ENCODE data around the gene KRTAP10-4.
"Not testable (repeated sequence)": the region's sequence is repeated elsewhere in the genome, so short reads cannot be mapped to it uniquely, and the experiment has no call there.

Gene KRTAP10-4

DNA sequence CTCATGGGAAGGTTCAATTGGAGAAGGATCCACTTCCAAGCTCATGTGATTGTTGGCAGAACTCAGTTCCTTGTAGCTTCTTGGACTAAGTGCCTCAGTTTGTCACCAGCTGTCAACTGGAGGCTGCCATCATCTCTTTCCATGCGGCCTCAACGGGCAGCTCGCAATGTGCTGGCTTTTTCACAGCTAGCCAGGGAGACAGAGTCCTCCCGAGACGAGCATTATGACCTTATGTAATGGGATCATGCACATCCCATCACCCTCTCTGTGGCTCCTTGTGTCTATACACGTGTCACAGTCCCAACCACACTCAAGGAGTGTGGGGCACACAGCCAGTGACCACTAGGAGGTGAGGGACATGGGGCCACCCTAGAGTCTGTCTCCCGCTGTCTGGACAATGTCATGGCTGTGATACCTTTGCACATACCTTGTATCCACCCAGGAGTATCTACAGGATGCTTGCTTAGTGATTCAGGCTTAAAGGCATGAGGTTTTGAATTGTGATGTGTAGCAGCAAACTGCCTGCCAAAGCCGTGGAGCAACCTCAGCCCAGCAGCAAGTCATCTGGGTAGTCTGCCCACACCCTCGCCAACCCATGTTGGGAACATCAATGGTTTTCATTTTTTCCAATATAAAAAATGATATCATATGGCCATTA is 22.7 kb downstream of the KRTAP10-4 start:
- TF ChIP-seq, protein P1, sequence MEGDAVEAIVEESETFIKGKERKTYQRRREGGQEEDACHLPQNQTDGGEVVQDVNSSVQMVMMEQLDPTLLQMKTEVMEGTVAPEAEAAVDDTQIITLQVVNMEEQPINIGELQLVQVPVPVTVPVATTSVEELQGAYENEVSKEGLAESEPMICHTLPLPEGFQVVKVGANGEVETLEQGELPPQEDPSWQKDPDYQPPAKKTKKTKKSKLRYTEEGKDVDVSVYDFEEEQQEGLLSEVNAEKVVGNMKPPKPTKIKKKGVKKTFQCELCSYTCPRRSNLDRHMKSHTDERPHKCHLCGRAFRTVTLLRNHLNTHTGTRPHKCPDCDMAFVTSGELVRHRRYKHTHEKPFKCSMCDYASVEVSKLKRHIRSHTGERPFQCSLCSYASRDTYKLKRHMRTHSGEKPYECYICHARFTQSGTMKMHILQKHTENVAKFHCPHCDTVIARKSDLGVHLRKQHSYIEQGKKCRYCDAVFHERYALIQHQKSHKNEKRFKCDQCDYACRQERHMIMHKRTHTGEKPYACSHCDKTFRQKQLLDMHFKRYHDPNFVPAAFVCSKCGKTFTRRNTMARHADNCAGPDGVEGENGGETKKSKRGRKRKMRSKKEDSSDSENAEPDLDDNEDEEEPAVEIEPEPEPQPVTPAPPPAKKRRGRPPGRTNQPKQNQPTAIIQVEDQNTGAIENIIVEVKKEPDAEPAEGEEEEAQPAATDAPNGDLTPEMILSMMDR (IDR thresholded peaks at IDR 0.05; ENCODE audit: low read depth, low read length, poor library complexity, severe bottlenecking), result no peak
- TF ChIP-seq EZH2phosphoT487 (IDR thresholded peaks at IDR 0.05; ENCODE audit: borderline replicate concordance, low read length), result no peak
- no peaks in the 10 kb centered on the region for H3F3A ChIP-seq (ENCODE audit: control insufficient read depth, insufficient read depth)
- H3K27ac ChIP-seq (ENCODE audit: low read depth, low read length), result no peak overlapping the region
- H3K4me2 ChIP-seq (ENCODE audit: low read length), result no peak overlapping the region
- 0 out of 2 replicates have a peak, but pooled peaks cover 3% of the 10 kb centered on the region for H3K27me3 ChIP-seq (ENCODE audit: control insufficient read depth, low read length)
- no peak overlapping the region for H3K4me3 ChIP-seq (ENCODE audit: low read length)
- no peaks in the 10 kb centered on the region for H3K36me3 ChIP-seq (ENCODE audit: control insufficient read depth, low read length)
- no peaks in the 10 kb centered on the region for H3K9me2 ChIP-seq (replicated peaks; ENCODE audit: control insufficient read depth, low read length)
- no peaks in the 10 kb centered on the region for H3K79me2 ChIP-seq (ENCODE audit: control insufficient read depth, low read length)
- no peaks in the 10 kb centered on the region for H3K4me1 ChIP-seq (ENCODE audit: control insufficient read depth, low read length)
- no peaks in the 10 kb centered on the region for H4K20me1 ChIP-seq (ENCODE audit: control insufficient read depth, insufficient read depth, low read depth, low read length)
- H3K9me3 ChIP-seq (ENCODE audit: control insufficient read depth, insufficient read depth, low read length), result no peaks in the 10 kb centered on the region

DNA sequence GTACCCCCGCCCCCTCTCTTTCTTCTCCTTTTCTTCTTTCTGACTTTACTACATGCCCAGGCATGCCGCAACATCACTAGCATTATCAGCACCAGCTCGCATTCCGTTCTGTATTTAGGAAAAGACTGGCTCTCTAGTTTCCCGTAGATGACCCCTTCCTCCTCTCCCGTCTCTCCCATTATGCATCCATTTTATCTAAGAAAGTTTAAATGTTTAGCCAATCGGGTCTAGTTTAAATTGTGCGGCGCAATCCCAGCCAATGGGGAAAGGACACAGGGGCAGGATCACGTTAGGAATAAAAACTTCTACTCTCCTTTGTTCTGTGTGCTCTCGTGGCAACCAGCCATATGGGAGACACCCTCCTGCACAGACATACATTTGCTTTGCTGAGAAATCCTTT is 24.5 kb downstream of the KRTAP10-4 start:
- Histone ChIP-seq H3K27ac (ENCODE audit: low read depth, low read length) (no peak overlapping the region), H3K4me2 (ENCODE audit: low read length) (no peak overlapping the region), H3K27me3 (ENCODE audit: control insufficient read depth, low read length) (0 out of 2 replicates have a peak, but pooled peaks cover 3% of the 10 kb centered on the region), H4K20me1 (ENCODE audit: control insufficient read depth, insufficient read depth, low read depth, low read length) (no peaks in the 10 kb centered on the region), H3F3A (ENCODE audit: control insufficient read depth, insufficient read depth) (no peaks in the 10 kb centered on the region), H3K36me3 (ENCODE audit: control insufficient read depth, low read length) (no peaks in the 10 kb centered on the region), H3K79me2 (ENCODE audit: control insufficient read depth, low read length) (no peaks in the 10 kb centered on the region), H3K9me2 (replicated peaks; ENCODE audit: control insufficient read depth, low read length) (no peaks in the 10 kb centered on the region), H3K9me3 (ENCODE audit: control insufficient read depth, insufficient read depth, low read length) (no peaks in the 10 kb centered on the region), H3K4me3 (ENCODE audit: low read length) (no peak overlapping the region), H3K4me1 (ENCODE audit: control insufficient read depth, low read length) (no peaks in the 10 kb centered on the region)
- no peak for TF ChIP-seq EZH2phosphoT487 (IDR thresholded peaks at IDR 0.05; ENCODE audit: borderline replicate concordance, low read length)
- TF ChIP-seq, protein P1 (IDR thresholded peaks at IDR 0.05; ENCODE audit: low read depth, low read length, poor library complexity, severe bottlenecking), result no peak

DNA sequence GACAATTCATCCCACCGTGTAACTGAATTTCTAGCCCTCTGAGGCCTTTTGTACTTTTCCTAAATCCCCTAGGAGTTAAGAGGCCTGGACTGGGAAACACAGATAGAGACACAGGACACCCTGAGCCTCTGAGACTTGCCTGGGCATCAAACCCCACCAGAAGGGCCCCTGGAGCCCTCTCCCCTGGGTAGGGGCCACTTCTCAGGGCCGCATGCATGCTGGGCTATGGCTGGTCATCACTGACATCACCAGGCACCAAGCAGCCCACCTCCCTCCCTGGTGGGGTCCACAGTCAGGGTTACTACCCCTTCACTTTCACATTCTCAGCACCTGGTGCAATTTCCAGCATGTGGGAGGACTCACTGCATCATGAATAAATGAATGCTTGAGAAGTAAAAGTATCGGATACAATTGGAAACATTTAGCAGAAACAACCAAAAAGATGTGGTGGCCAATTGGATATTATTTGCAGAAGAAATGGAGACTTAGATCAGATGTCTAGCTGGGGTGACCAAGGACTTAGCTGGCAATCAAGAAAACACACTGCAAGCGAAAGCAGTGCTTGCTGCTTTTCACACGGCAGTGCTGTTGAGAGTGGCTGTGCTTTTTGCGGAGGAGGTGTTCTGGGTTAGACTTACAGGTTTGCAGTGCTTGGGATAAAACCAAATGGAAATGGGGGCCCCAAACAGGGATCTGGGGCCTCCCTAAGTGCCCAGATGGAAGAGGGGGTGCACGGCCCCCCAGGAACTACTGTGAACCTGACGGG is 25.9 kb downstream of the KRTAP10-4 start:
- H3K4me2 ChIP-seq (ENCODE audit: low read length), result no peak overlapping the region
- H3F3A ChIP-seq (ENCODE audit: control insufficient read depth, insufficient read depth), result no peaks in the 10 kb centered on the region
- H3K79me2 ChIP-seq (ENCODE audit: control insufficient read depth, low read length), result no peaks in the 10 kb centered on the region
- H3K27me3 ChIP-seq (ENCODE audit: control insufficient read depth, low read length), result 0 out of 2 replicates have a peak, but pooled peaks cover 3% of the 10 kb centered on the region
- H3K4me3 ChIP-seq (ENCODE audit: low read length), result no peak overlapping the region
- H3K36me3 ChIP-seq (ENCODE audit: control insufficient read depth, low read length), result no peaks in the 10 kb centered on the region
- no peak overlapping the region for H3K27ac ChIP-seq (ENCODE audit: low read depth, low read length)
- no peaks in the 10 kb centered on the region for H4K20me1 ChIP-seq (ENCODE audit: control insufficient read depth, insufficient read depth, low read depth, low read length)
- H3K9me2 ChIP-seq (replicated peaks; ENCODE audit: control insufficient read depth, low read length), result no peaks in the 10 kb centered on the region
- H3K4me1 ChIP-seq (ENCODE audit: control insufficient read depth, low read length), result no peaks in the 10 kb centered on the region
- H3K9me3 ChIP-seq (ENCODE audit: control insufficient read depth, insufficient read depth, low read length), result no peaks in the 10 kb centered on the region
- TF ChIP-seq EZH2phosphoT487 (IDR thresholded peaks at IDR 0.05; ENCODE audit: borderline replicate concordance, low read length), result no peak
- TF ChIP-seq, protein P1 (IDR thresholded peaks at IDR 0.05; ENCODE audit: low read depth, low read length, poor library complexity, severe bottlenecking), result no peak

DNA sequence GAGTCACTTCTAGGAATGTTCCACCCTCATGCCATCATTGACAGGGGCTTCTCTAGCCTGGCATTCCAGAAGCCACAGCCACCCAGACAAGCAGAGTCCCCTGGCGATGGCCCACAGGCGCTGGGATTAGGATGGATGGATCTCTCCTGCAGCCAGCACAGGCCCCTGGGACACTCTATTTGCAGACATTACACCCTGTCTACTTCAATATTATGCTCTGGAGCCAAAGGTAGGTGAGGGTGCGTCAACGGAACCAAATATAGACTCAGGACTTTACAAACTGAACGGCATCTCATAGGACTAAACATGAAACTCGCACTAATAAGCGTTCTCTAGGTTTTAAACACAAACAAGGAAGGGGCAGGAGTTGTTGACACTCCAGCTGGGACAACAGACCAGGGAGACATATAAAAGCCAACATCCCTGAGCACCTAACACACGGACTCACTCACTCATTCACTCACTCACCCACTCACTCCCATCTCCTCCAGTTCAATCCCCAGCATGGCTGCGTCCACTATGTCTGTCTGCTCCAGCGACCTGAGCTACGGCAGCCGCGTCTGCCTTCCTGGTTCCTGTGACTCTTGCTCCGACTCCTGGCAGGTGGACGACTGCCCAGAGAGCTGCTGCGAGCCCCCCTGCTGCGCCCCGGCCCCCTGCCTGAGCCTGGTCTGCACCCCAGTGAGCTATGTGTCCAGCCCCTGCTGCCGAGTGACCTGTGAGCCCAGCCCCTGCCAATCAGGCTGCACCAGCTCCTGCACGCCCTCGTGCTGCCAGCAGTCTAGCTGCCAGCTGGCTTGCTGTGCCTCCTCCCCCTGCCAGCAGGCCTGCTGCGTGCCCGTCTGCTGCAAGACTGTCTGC is 26.8 kb downstream of the KRTAP10-4 start, which contains the start of gene KRTAP10-7:
KRTAP10-7 (plus strand) TSS at position 480 of the 861 bp plus-strand sequence; CDS start at position 505, 25 bp downstream.
- H3K9me2 ChIP-seq (replicated peaks; ENCODE audit: control insufficient read depth, low read length); H3F3A ChIP-seq (ENCODE audit: control insufficient read depth, insufficient read depth); H3K4me3 ChIP-seq (ENCODE audit: low read length); H3K36me3 ChIP-seq (ENCODE audit: control insufficient read depth, low read length); H3K4me2 ChIP-seq (ENCODE audit: low read length); H3K27ac ChIP-seq (ENCODE audit: low read depth, low read length); H3K4me1 ChIP-seq (ENCODE audit: control insufficient read depth, low read length); H3K27me3 ChIP-seq (ENCODE audit: control insufficient read depth, low read length); H3K9me3 ChIP-seq (ENCODE audit: control insufficient read depth, insufficient read depth, low read length); H3K79me2 ChIP-seq (ENCODE audit: control insufficient read depth, low read length); H4K20me1 ChIP-seq (ENCODE audit: control insufficient read depth, insufficient read depth, low read depth, low read length): not testable (repeated sequence)

DNA sequence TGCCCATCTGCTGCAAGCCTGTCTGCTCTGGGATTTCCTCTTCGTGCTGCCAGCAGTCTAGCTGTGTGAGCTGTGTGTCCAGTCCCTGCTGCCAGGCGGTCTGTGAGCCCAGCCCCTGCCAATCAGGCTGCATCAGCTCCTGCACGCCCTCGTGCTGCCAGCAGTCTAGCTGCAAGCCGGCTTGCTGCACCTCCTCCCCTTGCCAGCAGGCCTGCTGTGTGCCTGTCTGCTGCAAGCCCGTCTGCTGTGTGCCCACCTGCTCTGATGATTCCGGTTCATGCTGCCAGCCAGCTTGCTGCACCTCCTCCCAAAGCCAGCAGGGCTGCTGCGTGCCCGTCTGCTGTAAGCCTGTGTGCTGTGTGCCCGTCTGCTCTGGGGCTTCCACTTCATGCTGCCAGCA is 27.6 kb downstream of the KRTAP10-4 start:
- H4K20me1 ChIP-seq (ENCODE audit: control insufficient read depth, insufficient read depth, low read depth, low read length); H3K36me3 ChIP-seq (ENCODE audit: control insufficient read depth, low read length); H3K27me3 ChIP-seq (ENCODE audit: control insufficient read depth, low read length); H3K79me2 ChIP-seq (ENCODE audit: control insufficient read depth, low read length); H3F3A ChIP-seq (ENCODE audit: control insufficient read depth, insufficient read depth); H3K4me1 ChIP-seq (ENCODE audit: control insufficient read depth, low read length); H3K4me2 ChIP-seq (ENCODE audit: low read length); H3K9me3 ChIP-seq (ENCODE audit: control insufficient read depth, insufficient read depth, low read length); H3K4me3 ChIP-seq (ENCODE audit: low read length); H3K9me2 ChIP-seq (replicated peaks; ENCODE audit: control insufficient read depth, low read length); H3K27ac ChIP-seq (ENCODE audit: low read depth, low read length): not testable (repeated sequence)
